Endothelial cell of umbilical vein (primary cell): ENCODE measurements around the gene NAV2. TPM values are rescaled to one million over a fixed set of nuclear protein-coding genes. Genes with fewer than 3 reads are reported as not detected.

Experiments used
- BruUV-seq: library from RNA; stranded (reverse); fragments of 400-500 nt; replicated peaks from 2 replicates; lab custom pipeline; 2021; lab: Mats Ljungman, UMichigan
- CTCF ChIA-PET: fragments of 300-600, 350-600 bp; sonication (Branson Sonifier 250); formaldehyde crosslinking; loops from one replicate; lab custom pipeline; 2021; ENCODE audit warnings: antibody characterized with exemption, inconsistent platforms; lab: Charles Lee
- POLR2A ChIA-PET: fragments of 300-600, 350-600 bp; sonication (Branson Sonifier 250); formaldehyde crosslinking; loops from one replicate; lab custom pipeline; 2021; ENCODE audit warnings: antibody characterized with exemption, inconsistent platforms; lab: Charles Lee
- DNase-seq: peaks from one replicate; pipeline ENCODE4 v3.0.0-alpha.2; 2011; ENCODE audit warnings: low read depth, low spot score
- FAIRE-seq: peaks from 2 replicates; lab custom pipeline; 2011; peaks lifted over from hg19 to GRCh38; lab: Jason Lieb, UNC
- H2AFZ ChIP-seq: 2 replicates; pipeline ENCODE4 v1.6.0; 2012; ENCODE audit warnings: low read depth, low read length, control low read depth, inconsistent platforms
- H3K27ac ChIP-seq: 2 replicates; pipeline ENCODE4 v1.5.1; 2011; ENCODE audit warnings: low read depth, mild to moderate bottlenecking, control low read depth, low read length, moderate library complexity; ENCODE audit not compliant: insufficient read depth
- H3K27me3 ChIP-seq, 2 experiments: 2 replicates each; pipeline versions ENCODE4 v1.6.0 to v1.6.1; 2011; ENCODE audit warnings: low read length in 2 of 2, mixed read lengths in 1 of 2; ENCODE audit not compliant: control insufficient read depth in 2 of 2, insufficient read depth in 2 of 2
- H3K36me3 ChIP-seq, 2 experiments: 2 replicates in 1 of 2; 3 replicates in 1 of 2; pipeline ENCODE4 v1.5.1; 2011; ENCODE audit warnings: low read length in 2 of 2, mild to moderate bottlenecking in 1 of 2, moderate library complexity in 1 of 2; ENCODE audit not compliant: control insufficient read depth in 2 of 2, insufficient read depth in 2 of 2; ENCODE audit errors: extremely low read depth in 1 of 2
- H3K4me1 ChIP-seq: 3 replicates; pipeline ENCODE4 v1.5.1; 2011; ENCODE audit warnings: mild to moderate bottlenecking, low read length; ENCODE audit not compliant: control insufficient read depth, insufficient read depth; ENCODE audit errors: extremely low read depth
- H3K4me2 ChIP-seq: 2 replicates; pipeline ENCODE4 v1.6.1; 2011; ENCODE audit warnings: low read length, control low read depth, mixed read lengths; ENCODE audit not compliant: insufficient read depth
- H3K4me3 ChIP-seq, 3 experiments: fragments of 200-600 bp in 1 of 3; sonication (generic), shearing (Covaris generic) in 1 of 3; replicated peaks in 1 of 3; 2 replicates each; pipeline ENCODE4 v1.5.1; 2011 to 2016; ENCODE audit warnings: control low read depth in 3 of 3, low read length in 3 of 3, mild to moderate bottlenecking in 2 of 3, inconsistent platforms in 1 of 3, low read depth in 1 of 3, moderate library complexity in 1 of 3; ENCODE audit not compliant: insufficient read depth in 1 of 3
- H3K79me2 ChIP-seq: 2 replicates; pipeline ENCODE4 v1.6.0; 2012; ENCODE audit warnings: low read length, inconsistent platforms; ENCODE audit not compliant: control insufficient read depth, insufficient read depth
- H3K9ac ChIP-seq: replicated peaks from 2 replicates; pipeline ENCODE3; 2011; ENCODE audit warnings: low read length, control low read depth; ENCODE audit not compliant: insufficient read depth; ENCODE audit errors: extremely low read depth
- H3K9me1 ChIP-seq: replicated peaks from 3 replicates; pipeline ENCODE4 v1.6.0; 2011; ENCODE audit warnings: mild to moderate bottlenecking, low read length; ENCODE audit not compliant: control insufficient read depth, insufficient read depth; ENCODE audit errors: extremely low read depth
- H3K9me3 ChIP-seq: replicated peaks from 2 replicates; pipeline ENCODE4 v1.5.1; 2012; ENCODE audit warnings: low read length, inconsistent platforms; ENCODE audit not compliant: control insufficient read depth, insufficient read depth
- H4K20me1 ChIP-seq: replicated peaks from 2 replicates; pipeline ENCODE3; 2011; ENCODE audit warnings: mild to moderate bottlenecking, low read length; ENCODE audit not compliant: control insufficient read depth, insufficient read depth; ENCODE audit errors: extremely low read depth
- EZH2 ChIP-seq: IDR thresholded peaks from 2 replicates; pipeline ENCODE4 v1.6.1; 2012; ENCODE audit warnings: borderline replicate concordance, low read depth, mild to moderate bottlenecking, moderate library complexity, low read length, inconsistent platforms; ENCODE audit not compliant: severe bottlenecking
- FOS ChIP-seq: IDR thresholded peaks from 2 replicates; pipeline ENCODE4 v1.6.1; 2011; ENCODE audit warnings: mild to moderate bottlenecking, low read length, moderate library complexity, borderline replicate concordance; ENCODE audit not compliant: insufficient read depth
- GATA2 ChIP-seq: IDR thresholded peaks from 2 replicates; pipeline ENCODE4 v1.7.0; 2011; ENCODE audit warnings: low read depth, mild to moderate bottlenecking, moderate library complexity, mixed read lengths, low read length; ENCODE audit not compliant: insufficient read length, insufficient read depth
- JUN ChIP-seq: IDR thresholded peaks from 2 replicates; pipeline ENCODE4 v1.6.1; 2011; ENCODE audit warnings: borderline replicate concordance, low read depth; ENCODE audit not compliant: insufficient read length, insufficient read depth
- MYC ChIP-seq: IDR thresholded peaks from one replicate; pipeline ENCODE4 v1.6.1; 2011; ENCODE audit warnings: mild to moderate bottlenecking, low read depth, low read length
- POLR2A ChIP-seq: IDR thresholded peaks from 2 replicates; pipeline ENCODE4 v1.6.1; 2012; ENCODE audit warnings: low read depth, mild to moderate bottlenecking, control low read depth, low read length
- POLR2AphosphoS5 ChIP-seq: IDR thresholded peaks from 2 replicates; pipeline ENCODE4 v1.6.1; 2012; ENCODE audit warnings: low read depth, mild to moderate bottlenecking, control low read depth, low read length, moderate library complexity; ENCODE audit not compliant: insufficient read depth
- dilution Hi-C: fragments of 300-500 bp; cut with MboI; formaldehyde crosslinking; loops from one replicate; pipeline ENCODE4 v1.15.0; 2019; ENCODE audit warnings: low sequenced_read_pairs; ENCODE audit not compliant: extremely low pct_ligation_motif_present
- intact Hi-C: fragments of 100-400 bp; cut with micrococcal nuclease; formaldehyde crosslinking; loops from one replicate; pipeline ENCODE4 v1.10.0; 2022
- polyA plus RNA-seq, 4 experiments: library from polyadenylated mRNA; depleted of rRNA in 3 of 4; stranded (reverse) in 3 of 4; unstranded in 1 of 4; fragments of >200 nt; gene quantifications; 2 replicates each; pipeline versions ENCODE4 v1.2.1 to v1.2.3, GENCODE V29; 2011 to 2012; ENCODE audit warnings: missing spikeins in 1 of 4
- total RNA-seq: library from RNA; stranded (reverse); gene quantifications from 2 replicates; pipeline ENCODE4 v1.2.3, GENCODE V29; 2021
- TF ChIP-seq, protein P1 (sequence below), 2 donors: IDR thresholded peaks; 1 replicate in 1 of 2; 2 replicates in 1 of 2; pipeline ENCODE4 v1.5.1; 2011; ENCODE audit warnings: low read length in 2 of 2, mild to moderate bottlenecking in 2 of 2, moderate library complexity in 2 of 2, control low read depth in 1 of 2, inconsistent platforms in 1 of 2, low read depth in 1 of 2; ENCODE audit not compliant: insufficient read depth in 1 of 2; ENCODE audit errors: extremely low read depth in 1 of 2
- TF ChIP-seq, protein P2 (sequence below): IDR thresholded peaks from 2 replicates; pipeline ENCODE4 v1.6.1; 2011; ENCODE audit not compliant: insufficient read depth, insufficient read length

NAV2 gene
- total and polyA plus RNA-seq, 2 donors (not counting 3 experiments of a cell fraction or from before 2014, with no cell fraction given) = 10.9 to 68.0 TPM

DNA sequence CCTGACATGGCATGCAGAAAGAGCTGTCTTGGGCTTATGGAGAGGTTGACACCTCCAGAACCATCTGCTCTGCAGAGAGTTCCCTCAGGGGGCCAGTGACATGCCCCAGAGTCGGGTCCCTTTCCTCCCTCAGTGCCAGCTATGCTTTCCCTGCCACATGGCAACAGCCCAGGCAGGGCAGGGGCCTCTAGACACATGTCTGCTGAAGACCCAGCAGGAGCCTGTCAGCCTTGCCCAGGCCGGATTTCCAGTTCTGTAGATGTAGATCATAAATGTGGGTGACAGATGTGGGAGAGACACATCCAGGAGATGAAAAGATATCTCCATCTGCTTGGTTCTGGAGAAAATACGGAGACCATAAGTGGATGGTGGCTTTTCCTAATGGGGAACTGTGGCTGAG lies 25.5 kb downstream of the NAV2 start:
- Histone ChIP-seq H3K9me3 (no peaks in the 10 kb centered on the region), H3K27me3 (no peaks in the 10 kb centered on the region), H3K4me2 (no peak overlapping the region), H4K20me1 (no peaks in the 10 kb centered on the region), H3K36me3 (no peaks in the 10 kb centered on the region), H3K27ac (no peak overlapping the region), H2AFZ (no peak overlapping the region), H3K4me1 (peaks cover 8% of the 10 kb centered on the region), H3K79me2 (peaks cover 85% of the 10 kb centered on the region), H3K9me1 (no peaks in the 10 kb centered on the region), H3K9ac (no peak overlapping the region), H3K4me3 (no peak overlapping the region)
- TF ChIP-seq, protein P1, sequence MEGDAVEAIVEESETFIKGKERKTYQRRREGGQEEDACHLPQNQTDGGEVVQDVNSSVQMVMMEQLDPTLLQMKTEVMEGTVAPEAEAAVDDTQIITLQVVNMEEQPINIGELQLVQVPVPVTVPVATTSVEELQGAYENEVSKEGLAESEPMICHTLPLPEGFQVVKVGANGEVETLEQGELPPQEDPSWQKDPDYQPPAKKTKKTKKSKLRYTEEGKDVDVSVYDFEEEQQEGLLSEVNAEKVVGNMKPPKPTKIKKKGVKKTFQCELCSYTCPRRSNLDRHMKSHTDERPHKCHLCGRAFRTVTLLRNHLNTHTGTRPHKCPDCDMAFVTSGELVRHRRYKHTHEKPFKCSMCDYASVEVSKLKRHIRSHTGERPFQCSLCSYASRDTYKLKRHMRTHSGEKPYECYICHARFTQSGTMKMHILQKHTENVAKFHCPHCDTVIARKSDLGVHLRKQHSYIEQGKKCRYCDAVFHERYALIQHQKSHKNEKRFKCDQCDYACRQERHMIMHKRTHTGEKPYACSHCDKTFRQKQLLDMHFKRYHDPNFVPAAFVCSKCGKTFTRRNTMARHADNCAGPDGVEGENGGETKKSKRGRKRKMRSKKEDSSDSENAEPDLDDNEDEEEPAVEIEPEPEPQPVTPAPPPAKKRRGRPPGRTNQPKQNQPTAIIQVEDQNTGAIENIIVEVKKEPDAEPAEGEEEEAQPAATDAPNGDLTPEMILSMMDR (IDR thresholded peaks at IDR 0.05; ENCODE audit: extremely low read depth in 1 of 2, insufficient read depth in 1 of 2, low read depth in 1 of 2, low read length in 2 of 2) = no peak
- TF ChIP-seq POLR2AphosphoS5 (no peak), POLR2A (no peak), GATA2 (no peak), FOS (no peak), MYC (no peak), EZH2 (no peak), JUN (no peak)
- TF ChIP-seq, protein P2, sequence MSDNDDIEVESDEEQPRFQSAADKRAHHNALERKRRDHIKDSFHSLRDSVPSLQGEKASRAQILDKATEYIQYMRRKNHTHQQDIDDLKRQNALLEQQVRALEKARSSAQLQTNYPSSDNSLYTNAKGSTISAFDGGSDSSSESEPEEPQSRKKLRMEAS = no peak
- DNase-seq = no peak
- dilution Hi-C loops (no loop called here), intact Hi-C loops (no loop called here)
- BruUV-seq = no TSS peak
- ChIA-PET CTCF (interaction anchor here (0.8 to 4.2 kb wide), 12 partner anchors 10 to 661 kb away, joined by 3 to 79 read pairs (median 4); no protein-coding TSS in a partner anchor), POLR2A (no interaction called here)
- no peak for FAIRE-seq
